ENCODE measurements around the gene TYSND1.

- TF ChIP-seq, protein P1, sequence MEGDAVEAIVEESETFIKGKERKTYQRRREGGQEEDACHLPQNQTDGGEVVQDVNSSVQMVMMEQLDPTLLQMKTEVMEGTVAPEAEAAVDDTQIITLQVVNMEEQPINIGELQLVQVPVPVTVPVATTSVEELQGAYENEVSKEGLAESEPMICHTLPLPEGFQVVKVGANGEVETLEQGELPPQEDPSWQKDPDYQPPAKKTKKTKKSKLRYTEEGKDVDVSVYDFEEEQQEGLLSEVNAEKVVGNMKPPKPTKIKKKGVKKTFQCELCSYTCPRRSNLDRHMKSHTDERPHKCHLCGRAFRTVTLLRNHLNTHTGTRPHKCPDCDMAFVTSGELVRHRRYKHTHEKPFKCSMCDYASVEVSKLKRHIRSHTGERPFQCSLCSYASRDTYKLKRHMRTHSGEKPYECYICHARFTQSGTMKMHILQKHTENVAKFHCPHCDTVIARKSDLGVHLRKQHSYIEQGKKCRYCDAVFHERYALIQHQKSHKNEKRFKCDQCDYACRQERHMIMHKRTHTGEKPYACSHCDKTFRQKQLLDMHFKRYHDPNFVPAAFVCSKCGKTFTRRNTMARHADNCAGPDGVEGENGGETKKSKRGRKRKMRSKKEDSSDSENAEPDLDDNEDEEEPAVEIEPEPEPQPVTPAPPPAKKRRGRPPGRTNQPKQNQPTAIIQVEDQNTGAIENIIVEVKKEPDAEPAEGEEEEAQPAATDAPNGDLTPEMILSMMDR (IDR thresholded peaks at IDR 0.05), result no peak
- TF ChIP-seq POLR2AphosphoS5 (IDR thresholded peaks at IDR 0.05), result peak in 1 of 2 donors; percentile 25
These were observed 46.9 kb upstream of the TYSND1 start for GRCh38 chr10:70193391-70193844.

All from upper lobe of left lung (tissue), 4 donors.